H1 (cell line): ENCODE measurements around the gene PNMA6E. TPM values are rescaled to one million over a fixed set of nuclear protein-coding genes. Genes with fewer than 3 reads are reported as not detected.
"Not testable (repeated sequence)": the region's sequence is repeated elsewhere in the genome, so short reads cannot be mapped to it uniquely, and the experiment has no call there.

ENCODE experiments used
- CTCF ChIA-PET: fragments of 300-600 bp; sonication (Branson Sonifier 250); formaldehyde crosslinking; loops from one replicate; lab custom pipeline; 2021; ENCODE audit not compliant: partially characterized antibody; lab: Charles Lee
- POLR2A ChIA-PET: fragments of 300-600 bp; sonication (Branson Sonifier 250); formaldehyde crosslinking; loops from one replicate; lab custom pipeline; 2021; ENCODE audit warnings: inconsistent platforms; ENCODE audit not compliant: partially characterized antibody; lab: Charles Lee
- DNase-seq, 2 experiments: peaks; one replicate each; pipeline versions ENCODE4 v3.0.0 to v3.0.0-alpha.2; 2010 to 2022; ENCODE audit warnings: low spot score in 2 of 2, low read depth in 1 of 2, mixed read lengths in 1 of 2
- FAIRE-seq: peaks from 2 replicates; lab custom pipeline; 2011; peaks lifted over from hg19 to GRCh38; lab: Jason Lieb, UNC
- H2AFZ ChIP-seq: 2 replicates; pipeline ENCODE4 v1.8.1; 2012; ENCODE audit warnings: low read length, inconsistent platforms
- H2AK5ac ChIP-seq: 2 replicates; pipeline ENCODE4 v1.6.1; 2013; ENCODE audit warnings: low read depth, low read length
- H2BK120ac ChIP-seq: replicated peaks from 2 replicates; pipeline ENCODE3; 2013; ENCODE audit warnings: low read depth, low read length, inconsistent platforms
- H2BK12ac ChIP-seq: 2 replicates; pipeline ENCODE4 v1.6.1; 2013; ENCODE audit warnings: low read depth, low read length
- H2BK15ac ChIP-seq: 2 replicates; pipeline ENCODE4 v1.6.1; 2013; ENCODE audit warnings: low read length
- H2BK20ac ChIP-seq: 2 replicates; pipeline ENCODE4 v1.6.1; 2013; ENCODE audit warnings: low read length
- H2BK5ac ChIP-seq: 2 replicates; pipeline ENCODE4 v1.6.1; 2013; ENCODE audit warnings: low read depth, low read length
- H3K14ac ChIP-seq: 2 replicates; pipeline ENCODE4 v1.6.1; 2013; ENCODE audit warnings: inconsistent platforms; ENCODE audit not compliant: insufficient read length
- H3K18ac ChIP-seq: 2 replicates; pipeline ENCODE4 v1.6.1; 2013; ENCODE audit warnings: low read length; ENCODE audit errors: extremely low read depth
- H3K23ac ChIP-seq: 2 replicates; pipeline ENCODE4 v1.6.1; 2013; ENCODE audit warnings: inconsistent platforms; ENCODE audit not compliant: insufficient read length
- H3K23me2 ChIP-seq: 2 replicates; pipeline ENCODE4 v1.6.1; 2013; ENCODE audit warnings: low read depth, low read length
- H3K27ac ChIP-seq: 2 replicates; pipeline ENCODE4 v1.6.1; 2011; ENCODE audit warnings: low read depth, low read length, inconsistent platforms
- H3K27me3 ChIP-seq, 4 experiments: replicated peaks in 1 of 4; 1 replicate in 1 of 4; 2 replicates in 3 of 4; pipeline versions ENCODE4 v1.6.1 to v1.8.1; 2011 to 2013; ENCODE audit warnings: low read length in 3 of 4, mild to moderate bottlenecking in 3 of 4, inconsistent platforms in 2 of 4, mixed read lengths in 2 of 4, moderate library complexity in 1 of 4; ENCODE audit not compliant: control insufficient read depth in 3 of 4, insufficient read depth in 3 of 4; ENCODE audit errors: extremely low read depth in 1 of 4
- H3K36me3 ChIP-seq, 4 experiments: 2 replicates each; pipeline versions ENCODE4 v1.6.1 to v1.8.1; 2011 to 2013; ENCODE audit warnings: mild to moderate bottlenecking in 4 of 4, low read length in 3 of 4, moderate library complexity in 2 of 4, control low read depth in 1 of 4, inconsistent platforms in 1 of 4; ENCODE audit not compliant: insufficient read depth in 4 of 4, control insufficient read depth in 2 of 4
- H3K4ac ChIP-seq: replicated peaks from 2 replicates; pipeline ENCODE3; 2013; ENCODE audit warnings: low read length, low read depth, mixed read lengths, inconsistent platforms; ENCODE audit not compliant: insufficient read length
- H3K4me1 ChIP-seq, 4 experiments: replicated peaks in 1 of 4; 1 replicate in 1 of 4; 2 replicates in 3 of 4; pipeline versions ENCODE4 v1.6.1 to v1.8.1; 2011 to 2013; ENCODE audit warnings: low read length in 3 of 4, inconsistent platforms in 2 of 4, mixed read lengths in 1 of 4; ENCODE audit not compliant: insufficient read depth in 4 of 4, control insufficient read depth in 3 of 4
- H3K4me2 ChIP-seq, 2 experiments: 2 replicates each; pipeline versions ENCODE4 v1.6.1 to v1.8.1; 2011 to 2013; ENCODE audit warnings: low read depth in 2 of 2, low read length in 2 of 2, control low read depth in 1 of 2, inconsistent platforms in 1 of 2, mild to moderate bottlenecking in 1 of 2; ENCODE audit not compliant: insufficient read depth in 1 of 2
- H3K4me3 ChIP-seq, 4 experiments: fragments of 200-600, 300-600 bp in 1 of 4; sonication (generic), shearing (Covaris generic), sonication (Bioruptor Twin) in 1 of 4; 2 replicates each; pipeline versions ENCODE4 v1.5.1 to v1.8.1; 2011 to 2016; ENCODE audit warnings: low read length in 4 of 4, low read depth in 3 of 4, control low read depth in 2 of 4, inconsistent platforms in 2 of 4, mild to moderate bottlenecking in 2 of 4, mixed read lengths in 1 of 4, moderate library complexity in 1 of 4; ENCODE audit not compliant: insufficient read depth in 2 of 4; ENCODE audit errors: extremely low read depth in 1 of 4
- H3K56ac ChIP-seq: replicated peaks from 2 replicates; pipeline ENCODE3; 2013; ENCODE audit warnings: low read depth, mild to moderate bottlenecking, mixed read lengths, low read length, inconsistent platforms; ENCODE audit not compliant: insufficient read length
- H3K79me1 ChIP-seq: 2 replicates; pipeline ENCODE4 v1.6.1; 2013; ENCODE audit warnings: low read depth, low read length, control low read depth
- H3K79me2 ChIP-seq, 2 experiments: 2 replicates each; pipeline versions ENCODE4 v1.6.1 to v1.8.1; 2012 to 2013; ENCODE audit warnings: low read length in 2 of 2, mild to moderate bottlenecking in 2 of 2, inconsistent platforms in 1 of 2; ENCODE audit not compliant: insufficient read depth in 2 of 2, control insufficient read depth in 1 of 2
- H3K9ac ChIP-seq, 4 experiments: replicated peaks in 1 of 4; 1 replicate in 1 of 4; 2 replicates in 3 of 4; pipeline versions ENCODE4 v1.6.1 to v1.8.1; 2011 to 2013; ENCODE audit warnings: low read depth in 3 of 4, low read length in 3 of 4, control low read depth in 2 of 4, mild to moderate bottlenecking in 2 of 4, moderate library complexity in 2 of 4, inconsistent platforms in 1 of 4; ENCODE audit errors: extremely low read depth in 1 of 4
- H3K9me3 ChIP-seq, 2 experiments: 2 replicates each; pipeline versions ENCODE4 v1.6.1 to v1.8.1; 2012 to 2013; ENCODE audit warnings: mild to moderate bottlenecking in 2 of 2, moderate library complexity in 2 of 2, control low read depth in 1 of 2, inconsistent platforms in 1 of 2, low read depth in 1 of 2, low read length in 1 of 2, mixed read lengths in 1 of 2; ENCODE audit not compliant: insufficient read depth in 2 of 2
- H4K20me1 ChIP-seq, 2 experiments: replicated peaks in 1 of 2; 2 replicates each; pipeline versions ENCODE3 to v1.8.1; 2011 to 2013; ENCODE audit warnings: inconsistent platforms in 2 of 2, low read length in 2 of 2, mild to moderate bottlenecking in 1 of 2; ENCODE audit not compliant: insufficient read depth in 2 of 2, control insufficient read depth in 1 of 2
- H4K5ac ChIP-seq: 2 replicates; pipeline ENCODE4 v1.6.1; 2013; ENCODE audit warnings: low read length, low read depth, mixed read lengths, inconsistent platforms; ENCODE audit not compliant: insufficient read length
- H4K8ac ChIP-seq: 2 replicates; pipeline ENCODE4 v1.8.0; 2013; ENCODE audit warnings: mild to moderate bottlenecking, moderate library complexity, low read length, inconsistent platforms; ENCODE audit not compliant: insufficient read depth; ENCODE audit errors: extremely low read depth
- H4K91ac ChIP-seq: replicated peaks from 2 replicates; pipeline ENCODE3; 2013; ENCODE audit warnings: low read length, mixed read lengths, inconsistent platforms; ENCODE audit not compliant: insufficient read length
- WGBS, 2 experiments: shearing (Covaris generic) in 1 of 2; methylation state at CpG; one replicate each; pipeline versions ENCODE4 v1.1.6 to v1.1.7; 2013 to 2015; ENCODE audit warnings: low lambda C conversion rate in 2 of 2, mixed read lengths in 2 of 2, inconsistent platforms in 1 of 2, low coverage in 1 of 2, missing lambda C conversion rate in 1 of 2; ENCODE audit not compliant: insufficient replicate concordance in 2 of 2, insufficient coverage in 1 of 2, insufficient read length in 1 of 2; ENCODE audit errors: extremely low coverage in 1 of 2, missing lambda C conversion rate in 1 of 2; 5-methylcytosine and 5-hydroxymethylcytosine counted together
- polyA plus RNA-seq, 7 experiments: library from polyadenylated mRNA; depleted of rRNA in 3 of 7; stranded (reverse) in 5 of 7; unstranded in 2 of 7; fragments of >200 nt in 5 of 7; fragments of 200-250 nt in 2 of 7; gene quantifications; 1 replicate in 5 of 7; 2 replicates in 1 of 7; 4 replicates in 1 of 7; pipeline versions ENCODE4 v1.2.1 to v1.2.3, GENCODE V29; 2011 to 2013; ENCODE audit warnings: missing spikeins in 2 of 7, mixed read lengths in 2 of 7
- total RNA-seq: library from RNA; stranded (reverse); fragmentation: NEBNext Ultra II Directional; extraction: Animal tissue kit (Norgen Biotek cat#: 25700); gene quantifications from 2 replicates; pipeline ENCODE4 v1.2.1, GENCODE V29; 2021

Gene PNMA6E
- total and polyA plus RNA-seq, 2 of the 8 experiments (the other 6 are each of a cell fraction or from before 2014, with no cell fraction given), result not detected

GRCh38 chrX:153384973-153385372 lies 16.2 kb downstream of the PNMA6E start:
- H4K8ac ChIP-seq, H3K18ac ChIP-seq, H2AFZ ChIP-seq, H4K5ac ChIP-seq, H2AK5ac ChIP-seq, H3K9ac ChIP-seq, H3K9me3 ChIP-seq, H3K27me3 ChIP-seq, POLR2A ChIA-PET, H3K23ac ChIP-seq, H2BK5ac ChIP-seq, H2BK12ac ChIP-seq, H3K27ac ChIP-seq, H2BK15ac ChIP-seq, H2BK20ac ChIP-seq, H3K14ac ChIP-seq, H3K4ac ChIP-seq, H4K20me1 ChIP-seq, H3K4me3 ChIP-seq, H3K36me3 ChIP-seq, H3K4me1 ChIP-seq, DNase-seq, H3K56ac ChIP-seq, H3K79me1 ChIP-seq, FAIRE-seq, H2BK120ac ChIP-seq, H3K4me2 ChIP-seq, H3K79me2 ChIP-seq, H4K91ac ChIP-seq: not testable (repeated sequence)
- CTCF ChIA-PET, result interaction anchor here (1.2 kb wide), 1 partner anchor 21 kb away, joined by 4 read pairs; no protein-coding TSS in a partner anchor
- peaks cover 23% of the 10 kb centered on the region; the same call in 1 of the 2 replicates for H3K23me2 ChIP-seq
- WGBS, 2 experiments, result 83% methylated on average over 2 of the region's 2 CpGs; no CpG with 5 or more reads in 1 of the 2 experiments
